ENCODE measurements around the gene P3H2.
"Not testable (repeated sequence)": the region's sequence is repeated elsewhere in the genome, so short reads cannot be mapped to it uniquely, and the experiment has no call there.

The P3H2 gene

GRCh38 chr3:189982321-189982945 lies 138.3 kb downstream of the P3H2 start:
- no peak for DNase-seq (ENCODE audit: low spot score)

- DNase-seq (ENCODE audit: low spot score), result no peak
Measured at GRCh38 chr3:189981668-189982067, 139.0 kb downstream of the P3H2 start.

GRCh38 chr3:189978753-189979152 lies 141.9 kb downstream of the P3H2 start:
- DNase-seq (ENCODE audit: low spot score), result no peak

- DNase-seq (ENCODE audit: low spot score), result no peak
Measured at GRCh38 chr3:189977174-189977573, 143.5 kb downstream of the P3H2 start.

GRCh38 chr3:189975391-189975990 lies 145.2 kb downstream of the P3H2 start:
- DNase-seq (ENCODE audit: low spot score), result no peak

- no peak for DNase-seq (ENCODE audit: low spot score)
Measured at GRCh38 chr3:189974359-189974758, 146.3 kb downstream of the P3H2 start.

- DNase-seq (ENCODE audit: low spot score), result peak; percentile 13
Measured at GRCh38 chr3:189967254-189967865, 153.3 kb downstream of the P3H2 start.

GRCh38 chr3:189966843-189967242 lies 153.9 kb downstream of the P3H2 start:
- DNase-seq (ENCODE audit: low spot score), result no peak

- no peak for DNase-seq (ENCODE audit: low spot score)
Measured at GRCh38 chr3:189964623-189965332, 155.9 kb downstream of the P3H2 start.

GRCh38 chr3:189962466-189962865 lies 158.2 kb downstream of the P3H2 start:
- no peak for DNase-seq (ENCODE audit: low spot score)

- DNase-seq (ENCODE audit: low spot score), result peak; percentile 44
Measured at GRCh38 chr3:189961522-189962161, 159.1 kb downstream of the P3H2 start.

GRCh38 chr3:189961086-189961485 lies 159.6 kb downstream of the P3H2 start:
- not testable (repeated sequence) for DNase-seq (ENCODE audit: low spot score)

- DNase-seq (ENCODE audit: low spot score), result no peak
Measured at GRCh38 chr3:189954733-189955665, 165.7 kb downstream of the P3H2 start.

GRCh38 chr3:189953551-189953950 lies 167.1 kb downstream of the P3H2 start:
- no peak for DNase-seq (ENCODE audit: low spot score)

- no peak for DNase-seq (ENCODE audit: low spot score)
Measured at GRCh38 chr3:189952272-189952671, 168.4 kb downstream of the P3H2 start.

GRCh38 chr3:189950258-189950657 lies 170.4 kb downstream of the P3H2 start:
- no peak for DNase-seq (ENCODE audit: low spot score)

- no peak for DNase-seq (ENCODE audit: low spot score)
Measured at GRCh38 chr3:189949580-189949979, 171.1 kb downstream of the P3H2 start.

- no peak for DNase-seq (ENCODE audit: low spot score)
Measured at GRCh38 chr3:189948724-189949045, 172.0 kb downstream of the P3H2 start.

- no peak for DNase-seq (ENCODE audit: low spot score)
Measured at GRCh38 chr3:189947948-189948723, 172.6 kb downstream of the P3H2 start.

GRCh38 chr3:189947068-189947467 lies 173.6 kb downstream of the P3H2 start:
- DNase-seq (ENCODE audit: low spot score), result no peak
